HG02970 (cell line): ENCODE measurements around the gene DDX56.
"Not testable (repeated sequence)": the region's sequence is repeated elsewhere in the genome, so short reads cannot be mapped to it uniquely, and the experiment has no call there.

Experiments used
- ATAC-seq: cut with Tn5 transposase; IDR thresholded peaks from one replicate; pipeline ENCODE4 v1.9.1; 2021; ENCODE audit warnings: mild to moderate bottlenecking, moderate library complexity, moderate number of reproducible peaks; ENCODE audit not compliant: unreplicated experiment, low FRiP score

Gene DDX56

GRCh38 chr7:44597181-44597580 lies 23.5 kb upstream of the DDX56 start:
- ATAC-seq: not testable (repeated sequence)

GRCh38 chr7:44595934-44596635 lies 22.4 kb upstream of the DDX56 start:
- no peak for ATAC-seq

- ATAC-seq: no peak
These were observed 17.2 kb upstream of the DDX56 start for GRCh38 chr7:44590910-44591309.

DNA sequence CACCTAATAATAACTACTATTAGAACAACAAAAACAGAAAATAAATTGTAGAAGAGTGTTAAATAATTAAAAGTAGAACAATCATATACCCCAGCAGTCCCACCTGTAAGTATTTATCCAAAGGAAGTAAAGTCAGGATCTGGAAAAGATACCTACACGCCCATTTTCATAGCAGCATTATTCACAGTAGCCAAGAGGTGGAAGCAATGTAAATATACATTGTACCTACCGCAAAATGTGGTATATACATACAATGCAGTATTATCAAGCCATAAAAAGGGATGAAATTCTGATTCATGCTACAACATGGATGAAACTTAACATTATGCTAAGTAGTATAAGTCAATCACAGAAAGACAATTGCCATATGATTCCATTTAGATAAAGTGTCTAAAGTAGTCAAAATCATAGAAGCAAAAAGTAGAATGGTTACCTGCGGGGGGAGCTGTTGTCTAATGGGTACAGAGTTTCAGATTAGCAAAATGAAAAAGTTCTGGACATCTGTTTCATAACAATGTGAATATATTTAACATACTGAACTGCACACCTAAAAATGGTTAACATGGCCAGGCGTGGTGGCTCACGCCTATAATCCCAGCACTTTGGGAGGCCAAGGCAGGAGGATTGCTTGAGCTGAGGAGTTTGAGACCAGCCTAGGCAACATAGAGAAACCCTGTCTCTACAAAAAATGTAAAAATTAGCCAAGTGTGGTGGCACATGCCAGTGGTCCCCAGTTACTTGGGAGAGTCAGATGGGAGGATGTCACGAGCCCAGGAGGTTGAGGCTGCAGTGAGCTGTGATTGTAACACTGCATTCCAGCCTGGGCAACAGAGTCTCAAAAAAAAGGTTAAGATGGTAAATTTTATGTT lies 14.4 kb upstream of the DDX56 start:
- ATAC-seq: no peak

- ATAC-seq: no peak
These were observed 9.6 kb upstream of the DDX56 start for GRCh38 chr7:44583146-44583865.

- peak; percentile 92 for ATAC-seq
These were observed 8.3 kb upstream of the DDX56 start, which contains the start of gene TMED4 for GRCh38 chr7:44581879-44582603. TMED4 (minus strand) TSS chr7:44582231; CDS start chr7:44582206, 25 bp downstream.

- ATAC-seq: peak; percentile 5
These were observed 7.5 kb upstream of the DDX56 start for GRCh38 chr7:44580945-44581878.

- no peak for ATAC-seq
These were observed 2.5 kb upstream of the DDX56 start for GRCh38 chr7:44576228-44576627.

DNA sequence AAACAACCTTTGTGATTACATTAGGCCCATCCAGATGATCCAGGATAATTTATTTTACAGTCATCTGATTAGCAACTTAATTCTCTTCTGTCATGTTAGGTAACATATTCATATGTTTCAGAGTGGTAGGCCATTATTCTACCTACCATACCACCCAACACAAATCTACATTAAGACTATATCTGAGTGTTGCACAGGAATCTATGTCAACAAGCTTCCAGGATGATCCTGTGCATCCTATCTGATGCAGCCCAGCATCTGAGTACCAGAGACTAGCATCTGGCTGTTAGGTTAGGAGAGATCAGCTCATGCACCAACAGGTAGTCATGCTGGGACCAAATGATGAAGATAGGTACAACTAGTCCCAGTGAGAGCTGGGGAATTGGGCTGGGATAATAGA lies 1.3 kb upstream of the DDX56 start:
- ATAC-seq: no peak

- peak; percentile 8 for ATAC-seq
These were observed 672 bp upstream of the DDX56 start for GRCh38 chr7:44574287-44574872.

GRCh38 chr7:44572771-44573170 lies 937 bp downstream of the DDX56 start:
- no peak for ATAC-seq

GRCh38 chr7:44569959-44570358 lies 3.7 kb downstream of the DDX56 start:
- no peak for ATAC-seq

GRCh38 chr7:44568771-44569560 lies 4.7 kb downstream of the DDX56 start:
- no peak for ATAC-seq

GRCh38 chr7:44567884-44568283 lies 5.8 kb downstream of the DDX56 start:
- ATAC-seq: no peak

GRCh38 chr7:44566680-44567079 lies 7.0 kb downstream of the DDX56 start:
- ATAC-seq: no peak

GRCh38 chr7:44565795-44566559 lies 7.7 kb downstream of the DDX56 start:
- no peak for ATAC-seq

DNA sequence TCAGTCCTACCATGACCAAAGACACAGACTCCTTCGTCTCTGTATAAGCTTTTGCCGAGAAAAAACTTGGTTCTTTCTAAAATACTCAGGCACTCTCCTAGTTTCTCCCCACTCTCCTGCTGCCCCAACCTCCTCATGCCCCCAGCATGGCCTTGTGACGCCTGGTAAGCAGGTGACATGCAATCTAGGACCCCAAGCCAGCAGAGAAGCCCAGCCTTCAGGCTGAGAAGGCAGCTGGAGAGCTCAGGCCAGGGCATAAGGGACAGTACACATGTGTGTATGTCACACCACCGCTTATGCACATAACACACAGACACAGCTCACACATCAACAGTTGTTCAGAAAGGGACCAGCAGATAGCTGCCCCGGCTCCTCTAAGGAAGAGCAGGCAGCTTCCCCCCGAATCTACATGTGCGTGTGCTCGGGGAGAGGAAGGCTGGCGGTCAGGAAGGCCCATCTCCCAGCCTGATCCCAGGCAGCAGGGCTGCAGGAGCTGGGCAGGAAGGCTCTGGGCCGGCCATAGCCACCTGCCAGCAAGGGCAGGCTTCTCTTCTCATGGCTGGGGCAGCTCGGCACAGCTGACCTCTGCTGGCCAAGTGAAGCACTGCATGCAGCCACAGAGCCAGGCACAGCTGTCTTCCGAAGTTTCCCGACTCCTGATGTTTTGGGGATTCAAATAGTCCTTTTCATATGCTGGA lies 8.5 kb downstream of the DDX56 start:
- ATAC-seq: no peak
